Adrenal gland (tissue), 5 donors: ENCODE data around the gene BTLA.

Experiments used
- CTCF ChIP-seq, 6 experiments: fragments of 450-650 bp in 4 of 6; fragments of 200-600 bp in 2 of 6; sonication (generic) in 1 of 6; IDR thresholded peaks; 1 replicate in 5 of 6; 2 replicates in 1 of 6; pipeline versions ENCODE4 v1.5.1 to v1.8.0; 2016 to 2021; ENCODE audit warnings: antibody characterized with exemption in 6 of 6, mild to moderate bottlenecking in 2 of 6, moderate library complexity in 1 of 6
- POLR2A ChIP-seq, 2 donors: fragments of 450-650 bp; IDR thresholded peaks; one replicate each; pipeline ENCODE4 v1.6.1; 2017; ENCODE audit warnings: antibody characterized with exemption in 2 of 2, mild to moderate bottlenecking in 2 of 2, moderate library complexity in 1 of 2
- donor health status: DM: no; HTN: no; CAD: no.

- TF ChIP-seq POLR2A (IDR thresholded peaks at IDR 0.05): no peak
- TF ChIP-seq CTCF (IDR thresholded peaks at IDR 0.05): no peak
Observed at GRCh38 chr3:112496366-112497067, 2.8 kb downstream of the BTLA start.
